Posterior vena cava (tissue), 2 donors: ENCODE data around the gene PIGO. TPM values are rescaled to one million over a fixed set of nuclear protein-coding genes. Genes with fewer than 3 reads are reported as not detected.

Experiments
- DNase-seq: peaks from one replicate; pipeline ENCODE4 v3.0.0-alpha.2; 2020; ENCODE audit warnings: low spot score
- intact Hi-C, 2 donors: fragments of 100-400 bp; cut with DNase I; formaldehyde crosslinking; loops; one replicate each; pipeline versions ENCODE4 v1.14.1 to v1.14.2; 2022 to 2023
- total RNA-seq, 2 donors: library from RNA; stranded (reverse); fragmentation: NEBNext Ultra II Directional; extraction: Animal tissue kit (Norgen Biotek cat#: 25700); gene quantifications; one replicate each; pipeline ENCODE4 v1.2.1, GENCODE V29; 2021
- donor health status: DM: yes; HTN: yes; CAD: no.
- donor health status: DM: yes; HTN: yes; CAD: no.

Gene PIGO
- total RNA-seq, 2 donors from 2014 or later = 11.8 to 15.3 TPM

- DNase-seq = peak; percentile 30
- intact Hi-C loops = loop anchor here in 1 of 2 donors (10.0 kb wide), 1 partner anchor 736 kb away; no protein-coding TSS in a partner anchor
Observed at GRCh38 chr9:35108461-35108860, 12.1 kb upstream of the PIGO start.

- peak; percentile 70 for DNase-seq
- intact Hi-C loops = loop anchor here in 1 of 2 donors (10.0 kb wide), 1 partner anchor 737 kb away; no protein-coding TSS in a partner anchor
Observed at GRCh38 chr9:35107297-35108290, 11.2 kb upstream of the PIGO start.

- DNase-seq = peak; percentile 30
- intact Hi-C loops = loop anchor here (1.0 to 10.0 kb wide), 2 partner anchors 32 to 738 kb away; no protein-coding TSS in a partner anchor
Observed at GRCh38 chr9:35106343-35106730, 9.9 kb upstream of the PIGO start.

- DNase-seq = peak; percentile 65
- intact Hi-C loops = loop anchor here (1.0 to 10.0 kb wide), 2 partner anchors 33 to 739 kb away; no protein-coding TSS in a partner anchor
Observed at GRCh38 chr9:35105571-35106342, 9.4 kb upstream of the PIGO start.

GRCh38 chr9:35105126-35105525 lies 8.7 kb upstream of the PIGO start:
- peak; percentile 81 for DNase-seq
- intact Hi-C loops = loop anchor here in 1 of 2 donors (10.0 kb wide), 1 partner anchor 740 kb away; no protein-coding TSS in a partner anchor

GRCh38 chr9:35104586-35104985 lies 8.2 kb upstream of the PIGO start:
- peak; percentile 15 for DNase-seq
- intact Hi-C loops = loop anchor here in 1 of 2 donors (10.0 kb wide), 1 partner anchor 740 kb away; no protein-coding TSS in a partner anchor

GRCh38 chr9:35103660-35104191 lies 7.3 kb upstream of the PIGO start:
- no peak for DNase-seq
- intact Hi-C loops = loop anchor here in 1 of 2 donors (10.0 kb wide), 1 partner anchor 741 kb away; no protein-coding TSS in a partner anchor

GRCh38 chr9:35102769-35103659 lies 6.6 kb upstream of the PIGO start, which contains the start of gene STOML2:
Gene STOML2, minus strand, starts transcription at chr9:35103131. Its CDS starts 37 bp downstream, at chr9:35103094.
- DNase-seq = peak; percentile 98
- intact Hi-C loops = loop anchor here in 1 of 2 donors (10.0 kb wide), 1 partner anchor 742 kb away; no protein-coding TSS in a partner anchor

GRCh38 chr9:35102465-35102768 lies 6.0 kb upstream of the PIGO start:
- intact Hi-C loops = loop anchor here in 1 of 2 donors (10.0 kb wide), 1 partner anchor 742 kb away; no protein-coding TSS in a partner anchor
- DNase-seq = no peak

- intact Hi-C loops = no loop called here
Observed at GRCh38 chr9:35097573-35097972, 1.2 kb upstream of the PIGO start.

GRCh38 chr9:35091536-35091935 lies 4.9 kb downstream of the PIGO start:
- no peak for DNase-seq
- intact Hi-C loops = loop anchor here in 1 of 2 donors (5.0 kb wide), 1 partner anchor 189 kb away; no protein-coding TSS in a partner anchor

More at GRCh38 chr9:35097573-35097972, 1.2 kb upstream of the PIGO start:
- DNase-seq = no peak

- no peak for DNase-seq
- intact Hi-C loops = loop anchor here in 1 of 2 donors (10.0 kb wide), 1 partner anchor 1185 kb away; no protein-coding TSS in a partner anchor
Observed at GRCh38 chr9:35089434-35089833, 7.0 kb downstream of the PIGO start.

- intact Hi-C loops = loop anchor here in 1 of 2 donors (10.0 kb wide), 1 partner anchor 1190 kb away; no protein-coding TSS in a partner anchor
- no peak for DNase-seq
Observed at GRCh38 chr9:35085078-35085477, 11.3 kb downstream of the PIGO start.

- intact Hi-C loops = loop anchor here in 1 of 2 donors (10.0 kb wide), 1 partner anchor 1195 kb away; no protein-coding TSS in a partner anchor
Observed at GRCh38 chr9:35079426-35080341, 16.7 kb downstream of the PIGO start, which contains the start of gene FANCG. Gene FANCG, minus strand, starts transcription at chr9:35079942. Its CDS starts 418 bp downstream, at chr9:35079524.

GRCh38 chr9:35079041-35079425 lies 17.4 kb downstream of the PIGO start:
- DNase-seq = peak; percentile 32
- intact Hi-C loops = no loop called here

More at GRCh38 chr9:35079426-35080341, 16.7 kb downstream of the PIGO start, which contains the start of gene FANCG:
- peak; percentile 97 for DNase-seq

- intact Hi-C loops = no loop called here
- DNase-seq = peak; percentile 30
Observed at GRCh38 chr9:35078066-35078465, 18.3 kb downstream of the PIGO start.
